Thymus (tissue), 11 donors: Measurements from ENCODE around the gene FAT1. TPM values are rescaled to one million over a fixed set of nuclear protein-coding genes. Genes with fewer than 3 reads are reported as not detected.

Source experiments
- DNase-seq, 9 donors: peaks; one replicate each; pipeline ENCODE4 v3.0.0-alpha.2; 2013; ENCODE audit warnings: low spot score in 9 of 9, low read depth in 6 of 9, missing footprints in 1 of 9
- H3K27ac ChIP-seq, 2 donors: one replicate each; pipeline ENCODE4 v1.5.1; 2013; ENCODE audit warnings: control low read depth in 1 of 2, low read depth in 1 of 2, low read length in 1 of 2, mild to moderate bottlenecking in 1 of 2, moderate library complexity in 1 of 2
- H3K27me3 ChIP-seq, 2 donors: one replicate each; pipeline ENCODE4 v1.5.1; 2013; ENCODE audit warnings: low read length in 1 of 2; ENCODE audit not compliant: control insufficient read depth in 2 of 2, insufficient read depth in 1 of 2
- H3K36me3 ChIP-seq, 2 donors: one replicate each; pipeline ENCODE4 v1.5.1; 2013; ENCODE audit warnings: low read length in 1 of 2, mild to moderate bottlenecking in 1 of 2, moderate library complexity in 1 of 2; ENCODE audit not compliant: control insufficient read depth in 2 of 2, insufficient read depth in 2 of 2
- H3K4me1 ChIP-seq, 2 donors: one replicate each; pipeline ENCODE4 v1.5.1; 2013; ENCODE audit warnings: low read length in 2 of 2; ENCODE audit not compliant: control insufficient read depth in 2 of 2, insufficient read depth in 2 of 2
- H3K4me3 ChIP-seq, 2 donors: one replicate each; pipeline ENCODE4 v1.5.1; 2013; ENCODE audit warnings: low read length in 2 of 2, control low read depth in 1 of 2, mild to moderate bottlenecking in 1 of 2
- H3K9me3 ChIP-seq, 2 donors: one replicate each; pipeline ENCODE4 v1.5.1; 2013; ENCODE audit warnings: low read length in 1 of 2, mild to moderate bottlenecking in 1 of 2; ENCODE audit not compliant: control insufficient read depth in 2 of 2, insufficient read depth in 1 of 2
- WGBS: extraction: QIAGEN DNeasy Blood & Tissue Kit; methylation state at CpG from one replicate; pipeline ENCODE4 v1.1.7; 2013; 5-methylcytosine and 5-hydroxymethylcytosine counted together
- polyA plus RNA-seq: library from polyadenylated mRNA; stranded (reverse); fragments of 200-250 nt; gene quantifications from one replicate; pipeline ENCODE4 v1.2.3, GENCODE V29; 2013
- total RNA-seq: library from RNA; stranded (reverse); fragments of 120-200 nt; gene quantifications from one replicate; pipeline ENCODE4 v1.2.4, GENCODE V29; 2013
- donor health status: healthy.

The FAT1 gene
- total and polyA plus RNA-seq, 2 donors, result 9.0 to 16.1 TPM

GRCh38 chr4:186717556-186717955 lies 6.1 kb downstream of the FAT1 start:
- peaks cover 0 to 3% of the 10 kb centered on the region in 2 donors for H3K9me3 ChIP-seq
- 94% methylated on average over 4 of the region's 4 CpGs for WGBS

GRCh38 chr4:186715077-186715476 lies 8.6 kb downstream of the FAT1 start:
- Histone ChIP-seq H3K4me3 (no peak overlapping the region), H3K9me3 (peaks cover 0 to 3% of the 10 kb centered on the region in 2 donors), H3K27ac (no peak overlapping the region), H3K4me1 (no peaks in the 10 kb centered on the region), H3K27me3 (no peaks in the 10 kb centered on the region), H3K36me3 (no peaks in the 10 kb centered on the region)
- no peak for DNase-seq
- WGBS, result 88% methylated on average over 5 of the region's 5 CpGs

More at GRCh38 chr4:186717556-186717955, 6.1 kb downstream of the FAT1 start:
- H3K27me3 ChIP-seq, result peaks cover 0 to 9% of the 10 kb centered on the region in 2 donors
- H3K4me3 ChIP-seq, result no peak overlapping the region
- H3K27ac ChIP-seq, result no peak overlapping the region
- no peak for DNase-seq
- no peaks in the 10 kb centered on the region for H3K36me3 ChIP-seq
- no peaks in the 10 kb centered on the region for H3K4me1 ChIP-seq

- Histone ChIP-seq H3K27me3 (no peaks in the 10 kb centered on the region), H3K4me1 (no peaks in the 10 kb centered on the region), H3K9me3 (peaks cover 0 to 3% of the 10 kb centered on the region in 2 donors), H3K36me3 (no peaks in the 10 kb centered on the region), H3K27ac (no peak overlapping the region), H3K4me3 (no peak overlapping the region)
- no peak for DNase-seq
- WGBS, result 90% methylated on average over 16 of the region's 16 CpGs
These were observed 9.5 kb downstream of the FAT1 start for GRCh38 chr4:186714006-186714675.

GRCh38 chr4:186712690-186713089 lies 11.0 kb downstream of the FAT1 start:
- Histone ChIP-seq H3K4me1 (no peaks in the 10 kb centered on the region), H3K27me3 (no peaks in the 10 kb centered on the region), H3K9me3 (no peaks in the 10 kb centered on the region), H3K36me3 (peaks cover 0 to 2% of the 10 kb centered on the region in 2 donors), H3K27ac (no peak overlapping the region), H3K4me3 (no peak overlapping the region)
- WGBS, result 87% methylated on average over 7 of the region's 7 CpGs
- no peak for DNase-seq

DNA sequence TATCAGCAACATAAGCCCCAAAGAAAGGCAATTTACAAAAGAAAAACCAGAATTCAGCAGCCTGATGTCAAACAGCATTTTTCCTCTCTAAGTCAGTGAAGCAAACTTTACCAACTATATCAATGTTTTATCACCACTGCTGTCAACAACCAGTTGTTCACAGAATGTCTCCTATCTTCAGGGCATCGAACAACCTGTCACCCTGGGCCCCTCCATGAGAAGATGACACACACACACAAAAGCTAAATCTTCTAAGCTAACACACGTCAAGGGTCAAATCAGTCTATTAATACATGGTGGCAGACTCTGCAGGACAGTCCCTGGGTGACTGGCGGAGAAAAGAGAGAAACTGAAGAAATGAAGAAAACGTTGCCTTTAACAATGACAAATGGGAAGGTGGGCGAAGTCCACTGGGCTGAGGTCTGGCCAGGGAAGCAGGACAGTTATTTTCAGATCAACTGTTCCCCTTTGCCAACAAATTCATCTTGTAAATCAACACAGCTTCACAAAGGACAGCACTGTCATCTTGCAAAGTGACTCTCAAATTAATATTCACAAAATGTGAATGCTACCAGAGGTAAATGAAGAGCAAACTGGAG lies 13.0 kb downstream of the FAT1 start:
- Histone ChIP-seq H3K4me3 (no peak overlapping the region), H3K4me1 (no peaks in the 10 kb centered on the region), H3K27me3 (no peaks in the 10 kb centered on the region), H3K9me3 (no peaks in the 10 kb centered on the region), H3K27ac (no peak overlapping the region), H3K36me3 (peaks cover 0 to 2% of the 10 kb centered on the region in 2 donors)
- DNase-seq, result no peak
- WGBS, result 87% methylated on average over 5 of the region's 5 CpGs

- H3K4me3 ChIP-seq, result no peak overlapping the region
- no peaks in the 10 kb centered on the region for H3K9me3 ChIP-seq
- H3K4me1 ChIP-seq, result no peaks in the 10 kb centered on the region
- WGBS, result 87% methylated on average over 9 of the region's 9 CpGs
- H3K36me3 ChIP-seq, result peaks cover 0 to 2% of the 10 kb centered on the region in 2 donors
- no peak for DNase-seq
- no peak overlapping the region for H3K27ac ChIP-seq
- H3K27me3 ChIP-seq, result no peaks in the 10 kb centered on the region
These were observed 14.1 kb downstream of the FAT1 start for GRCh38 chr4:186709517-186709916.

GRCh38 chr4:186708554-186708953 lies 15.1 kb downstream of the FAT1 start:
- no peak overlapping the region for H3K27ac ChIP-seq
- peaks cover 0 to 2% of the 10 kb centered on the region in 2 donors for H3K36me3 ChIP-seq
- H3K4me3 ChIP-seq, result no peak overlapping the region
- H3K4me1 ChIP-seq, result no peaks in the 10 kb centered on the region
- 84% methylated on average over 6 of the region's 6 CpGs for WGBS
- H3K27me3 ChIP-seq, result no peaks in the 10 kb centered on the region
- DNase-seq, result no peak
- no peaks in the 10 kb centered on the region for H3K9me3 ChIP-seq

DNA sequence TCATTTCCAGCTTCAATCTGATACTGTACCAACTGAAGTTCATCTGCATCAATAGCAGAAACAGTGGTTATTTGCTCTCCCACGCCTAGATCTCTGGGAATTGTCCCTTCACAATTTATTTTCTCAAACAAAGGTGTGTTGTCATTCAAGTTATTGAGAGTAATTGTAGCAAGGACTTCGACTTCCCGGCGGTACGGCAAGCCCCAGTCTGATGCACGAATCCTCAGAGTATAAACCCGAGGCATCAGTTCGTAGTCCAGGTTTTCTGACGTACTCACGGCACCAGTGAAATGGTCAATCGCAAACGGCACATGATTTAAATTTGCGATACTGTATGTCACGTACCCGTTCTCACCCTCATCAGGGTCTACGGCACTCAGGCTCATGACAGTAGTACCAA lies 15.7 kb downstream of the FAT1 start:
- H3K4me1 ChIP-seq, result no peaks in the 10 kb centered on the region
- no peak for DNase-seq
- H3K4me3 ChIP-seq, result no peak overlapping the region
- 92% methylated on average over 16 of the region's 16 CpGs for WGBS
- H3K27me3 ChIP-seq, result no peaks in the 10 kb centered on the region
- H3K9me3 ChIP-seq, result no peaks in the 10 kb centered on the region
- no peak overlapping the region for H3K27ac ChIP-seq
- H3K36me3 ChIP-seq, result peaks cover 0 to 2% of the 10 kb centered on the region in 2 donors

GRCh38 chr4:186707574-186707973 lies 16.1 kb downstream of the FAT1 start:
- H3K27me3 ChIP-seq, result no peaks in the 10 kb centered on the region
- H3K36me3 ChIP-seq, result peaks cover 0 to 2% of the 10 kb centered on the region in 2 donors
- no peaks in the 10 kb centered on the region for H3K9me3 ChIP-seq
- no peak overlapping the region for H3K4me3 ChIP-seq
- H3K27ac ChIP-seq, result no peak overlapping the region
- H3K4me1 ChIP-seq, result no peaks in the 10 kb centered on the region
- WGBS, result 95% methylated on average over 6 of the region's 6 CpGs
- DNase-seq, result no peak
